GM12892 (cell line): Measurements from ENCODE around the gene EPS8L3.
"Not testable (repeated sequence)": the region's sequence is repeated elsewhere in the genome, so short reads cannot be mapped to it uniquely, and the experiment has no call there.

Source experiments
- DNase-seq: peaks from one replicate; pipeline ENCODE4 v3.0.0; 2011; ENCODE audit not compliant: insufficient read length
- FAIRE-seq: peaks from 2 replicates; lab custom pipeline; 2011; peaks lifted over from hg19 to GRCh38; lab: Jason Lieb, UNC
- POLR2A ChIP-seq: IDR thresholded peaks from 2 replicates; pipeline ENCODE4 v1.6.1; 2011; ENCODE audit warnings: low read depth, low read length, control low read depth
- POLR2AphosphoS5 ChIP-seq: IDR thresholded peaks from 2 replicates; pipeline ENCODE4 v1.6.1; 2011; ENCODE audit warnings: low read depth, low read length, control low read depth
- TAF1 ChIP-seq: IDR thresholded peaks from 2 replicates; pipeline ENCODE4 v1.6.1; 2011; ENCODE audit warnings: low read depth, mild to moderate bottlenecking, control low read depth, low read length, borderline replicate concordance

Gene EPS8L3

GRCh38 chr1:109767637-109768334 is 4.1 kb upstream of the EPS8L3 start:
- no peak for TF ChIP-seq POLR2A
- no peak for TF ChIP-seq TAF1
- no peak for TF ChIP-seq POLR2AphosphoS5
- FAIRE-seq: no peak
- no peak for DNase-seq

GRCh38 chr1:109766991-109767636 is 3.4 kb upstream of the EPS8L3 start:
- FAIRE-seq, DNase-seq: not testable (repeated sequence)

DNA sequence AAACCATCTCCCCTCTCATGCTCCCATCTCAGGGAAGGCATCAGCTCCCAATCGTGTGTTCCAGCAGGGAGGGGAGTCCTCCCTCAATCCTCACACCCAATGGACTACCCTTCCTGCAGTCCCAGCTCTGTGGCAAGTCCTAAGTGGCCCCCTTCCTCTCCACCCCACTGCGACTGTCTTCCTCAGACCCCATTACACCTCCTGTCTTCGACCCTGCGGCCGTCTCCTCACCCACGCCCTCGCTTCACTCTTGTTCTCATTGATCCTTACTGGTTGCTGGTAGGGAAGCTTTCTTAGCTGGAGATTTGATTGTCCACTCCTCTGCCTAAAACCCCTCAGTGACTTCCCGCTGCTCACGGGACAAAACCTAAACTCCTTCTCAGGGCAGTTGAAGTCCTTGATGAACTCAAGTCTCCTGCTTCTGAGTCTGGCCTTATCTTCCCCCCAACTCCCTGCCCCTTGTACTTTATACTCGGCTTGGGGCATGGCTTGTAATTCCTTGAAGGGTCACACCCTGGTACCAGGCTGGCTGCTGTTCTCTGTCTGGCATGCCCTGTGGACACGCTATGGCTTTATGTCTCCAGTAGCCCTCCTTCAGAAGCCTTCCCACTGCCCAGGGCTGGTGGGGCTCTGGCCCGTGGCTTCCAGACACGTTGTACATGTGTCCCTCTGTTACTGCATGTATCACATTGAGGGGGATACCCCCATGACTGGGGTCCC is 2.3 kb upstream of the EPS8L3 start:
- FAIRE-seq (no peak), DNase-seq (no peak)
- TF ChIP-seq POLR2A (no peak), POLR2AphosphoS5 (no peak), TAF1 (no peak)

DNA sequence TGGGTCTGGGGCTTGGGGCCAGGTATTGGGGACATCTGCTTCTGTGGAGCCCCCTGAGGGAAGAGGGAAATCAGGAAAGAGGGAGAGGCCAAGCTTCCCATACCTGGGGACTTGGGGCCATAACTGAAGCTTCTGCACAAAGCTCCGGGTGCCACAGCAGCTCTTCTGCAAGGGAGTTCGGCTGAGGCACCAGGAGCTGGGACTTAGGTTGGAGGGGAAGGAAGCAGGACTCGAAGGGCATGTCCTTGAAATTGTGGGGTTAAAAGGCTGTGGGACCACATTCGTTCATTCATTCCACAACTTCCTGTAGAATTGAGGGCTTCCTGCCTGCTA is 1.7 kb upstream of the EPS8L3 start:
- FAIRE-seq (no peak), DNase-seq (no peak)
- no peak for TF ChIP-seq POLR2A

DNA sequence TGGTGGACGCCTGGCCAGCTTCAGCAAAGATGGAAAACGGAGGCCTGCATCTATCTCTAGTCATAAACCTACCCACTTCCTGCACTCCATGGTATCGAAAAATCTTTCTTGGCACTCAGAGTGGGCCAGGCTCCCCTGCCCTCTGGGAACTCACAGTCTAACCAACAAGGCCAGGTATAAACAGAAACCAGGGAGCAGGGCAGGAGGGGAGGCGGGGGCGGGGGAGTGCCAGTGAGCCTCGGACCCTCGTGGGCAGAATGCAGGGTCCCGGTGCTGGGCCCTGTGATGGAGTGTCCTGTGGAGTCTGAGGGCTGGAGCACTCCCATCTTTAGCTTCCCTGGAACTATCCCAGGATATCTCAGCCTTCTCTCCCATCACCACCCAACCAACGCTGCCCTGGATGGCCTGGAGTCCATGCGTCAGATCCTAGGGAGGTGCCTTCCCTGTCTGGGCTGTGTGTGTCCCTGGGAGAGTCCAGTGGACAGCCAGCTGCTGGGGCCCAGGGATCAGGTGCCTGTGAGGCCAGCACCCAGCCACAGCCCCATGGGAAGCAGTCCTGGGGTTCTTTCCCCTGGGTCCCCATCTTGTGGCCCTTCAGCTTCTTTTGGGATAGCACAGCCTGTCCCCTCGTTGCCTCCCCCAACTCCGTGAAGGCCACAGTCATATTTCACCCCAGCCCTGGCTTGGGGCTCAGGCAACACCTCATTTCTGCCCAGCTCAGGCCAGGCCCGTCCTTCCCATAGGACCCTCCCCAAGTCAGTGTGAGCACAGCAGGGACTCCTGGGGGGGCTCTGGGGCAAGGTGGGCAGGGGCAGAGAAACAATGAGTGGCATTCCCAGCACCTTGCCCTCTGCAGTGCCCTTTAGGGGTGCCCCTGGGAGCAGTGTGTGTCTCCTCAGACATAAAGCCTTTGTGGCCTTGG is 1.1 kb upstream of the EPS8L3 start:
- TF ChIP-seq TAF1 (no peak), POLR2AphosphoS5 (no peak), POLR2A (no peak)
- FAIRE-seq (no peak), DNase-seq (no peak)

DNA sequence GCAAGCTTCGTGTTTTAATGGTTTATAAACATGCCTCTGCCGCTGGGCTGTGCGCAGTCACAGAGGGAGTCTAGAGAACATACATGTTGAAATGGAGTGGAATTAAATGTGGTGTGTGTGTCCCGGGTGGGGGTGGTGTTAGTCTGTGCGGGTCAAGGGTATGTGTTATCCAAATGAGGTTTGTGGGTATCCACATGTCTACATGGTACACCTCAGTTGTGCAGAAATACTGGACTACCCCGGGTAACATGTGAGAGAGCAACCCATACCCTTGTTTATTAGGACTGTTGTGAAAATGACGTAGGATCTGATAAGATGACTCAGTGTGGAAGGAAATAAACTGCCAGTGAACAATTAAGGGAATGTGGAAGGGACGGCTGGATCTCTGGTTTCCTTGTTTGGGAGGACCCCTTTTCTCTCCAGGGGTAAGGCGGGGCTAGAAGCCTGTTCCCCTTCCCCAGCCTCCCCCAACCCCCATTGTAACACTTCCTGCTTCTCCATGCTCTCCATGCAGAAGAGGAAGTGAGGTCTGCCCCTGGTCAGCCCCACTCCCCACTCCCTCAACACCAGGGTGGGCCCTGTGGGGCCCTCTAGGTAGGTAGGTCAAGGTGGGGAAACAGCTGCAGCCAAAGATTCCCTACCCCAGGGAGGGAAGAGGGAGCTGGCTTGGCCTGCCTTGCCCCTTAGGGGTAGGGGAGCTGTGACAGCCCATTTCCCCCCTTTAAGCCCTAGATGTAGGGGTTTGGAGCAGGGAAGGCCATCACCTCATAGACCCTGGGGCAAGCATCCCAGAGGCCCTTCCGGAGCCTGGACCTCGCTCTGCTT is 690 bp downstream of the EPS8L3 start:
- no peak for DNase-seq
- FAIRE-seq: no peak

GRCh38 chr1:109762039-109762585 is 1.6 kb downstream of the EPS8L3 start:
- no peak for FAIRE-seq

More for the DNA sequence above, 690 bp downstream of the EPS8L3 start:
- TF ChIP-seq POLR2A: no peak
- TF ChIP-seq TAF1: no peak
- TF ChIP-seq POLR2AphosphoS5: no peak

GRCh38 chr1:109761227-109762038 is 2.3 kb downstream of the EPS8L3 start:
- no peak for TF ChIP-seq POLR2AphosphoS5
- no peak for TF ChIP-seq POLR2A
- no peak for TF ChIP-seq TAF1
- FAIRE-seq (no peak), DNase-seq (no peak)

More at GRCh38 chr1:109762039-109762585, 1.6 kb downstream of the EPS8L3 start:
- TF ChIP-seq POLR2A: no peak
- TF ChIP-seq TAF1: no peak
- no peak for TF ChIP-seq POLR2AphosphoS5
- DNase-seq: no peak

- FAIRE-seq: no peak
- DNase-seq: no peak
- TF ChIP-seq POLR2AphosphoS5 (no peak), TAF1 (no peak), POLR2A (no peak)
These were observed 3.0 kb downstream of the EPS8L3 start for GRCh38 chr1:109760581-109761226.
